HG03442 (cell line): Measurements from ENCODE around the gene SIK3.
"Not testable (repeated sequence)": the region's sequence is repeated elsewhere in the genome, so short reads cannot be mapped to it uniquely, and the experiment has no call there.

Experiments
- ATAC-seq: cut with Tn5 transposase; IDR thresholded peaks from one replicate; pipeline ENCODE4 v1.9.1; 2021; ENCODE audit warnings: mild to moderate bottlenecking, moderate library complexity; ENCODE audit not compliant: unreplicated experiment

SIK3 gene

GRCh38 chr11:117050121-117050520 lies 48.1 kb downstream of the SIK3 start:
- not testable (repeated sequence) for ATAC-seq

- ATAC-seq, result not testable (repeated sequence)
Measured at GRCh38 chr11:117046627-117047026, 51.6 kb downstream of the SIK3 start.

- no peak for ATAC-seq
Measured at GRCh38 chr11:117045956-117046355, 52.3 kb downstream of the SIK3 start.

- ATAC-seq, result no peak
Measured at GRCh38 chr11:117045196-117045595, 53.0 kb downstream of the SIK3 start.

- no peak for ATAC-seq
Measured at GRCh38 chr11:117044287-117045035, 53.8 kb downstream of the SIK3 start.

GRCh38 chr11:117042689-117043088 lies 55.5 kb downstream of the SIK3 start:
- ATAC-seq, result no peak

GRCh38 chr11:117039900-117040299 lies 58.3 kb downstream of the SIK3 start:
- ATAC-seq, result no peak

- no peak for ATAC-seq
Measured at GRCh38 chr11:117039270-117039669, 59.0 kb downstream of the SIK3 start.

- no peak for ATAC-seq
Measured at GRCh38 chr11:117037975-117038350, 60.3 kb downstream of the SIK3 start.

- no peak for ATAC-seq
Measured at GRCh38 chr11:117037279-117037974, 60.8 kb downstream of the SIK3 start.

GRCh38 chr11:117034901-117035300 lies 63.3 kb downstream of the SIK3 start:
- no peak for ATAC-seq

- no peak for ATAC-seq
Measured at GRCh38 chr11:117026593-117027330, 71.5 kb downstream of the SIK3 start.

GRCh38 chr11:117023707-117024106 lies 74.5 kb downstream of the SIK3 start:
- ATAC-seq, result not testable (repeated sequence)

- ATAC-seq, result no peak
Measured at GRCh38 chr11:117023178-117023577, 75.0 kb downstream of the SIK3 start.

GRCh38 chr11:117022526-117022925 lies 75.7 kb downstream of the SIK3 start:
- no peak for ATAC-seq

GRCh38 chr11:117020869-117021564 lies 77.2 kb downstream of the SIK3 start:
- ATAC-seq, result no peak

- ATAC-seq, result no peak
Measured at GRCh38 chr11:117020287-117020686, 77.9 kb downstream of the SIK3 start.

GRCh38 chr11:117019871-117020270 lies 78.4 kb downstream of the SIK3 start:
- no peak for ATAC-seq

GRCh38 chr11:117017456-117017855 lies 80.8 kb downstream of the SIK3 start:
- ATAC-seq, result no peak

- ATAC-seq, result no peak
Measured at GRCh38 chr11:117016747-117017146, 81.5 kb downstream of the SIK3 start.

- no peak for ATAC-seq
Measured at GRCh38 chr11:117016246-117016645, 82.0 kb downstream of the SIK3 start.
